Ovary (tissue), 3 donors: ENCODE results near the gene COQ8B.

Experiments
- EP300 ChIP-seq: sonication (generic); formaldehyde crosslinking; IDR thresholded peaks from one replicate; pipeline ENCODE4 v1.6.1; 2017; ENCODE audit warnings: antibody characterized with exemption
- POLR2A ChIP-seq: fragments of 450-650 bp; IDR thresholded peaks from one replicate; pipeline ENCODE4 v1.6.1; 2017; ENCODE audit warnings: antibody characterized with exemption, mild to moderate bottlenecking, moderate library complexity
- TF ChIP-seq, protein P1 (sequence below), 3 donors: fragments of 450-650 bp in 2 of 3; fragments of 200-600 bp in 1 of 3; IDR thresholded peaks; one replicate each; pipeline versions ENCODE4 v1.5.1 to v1.8.0; 2016 to 2022; ENCODE audit warnings: antibody characterized with exemption in 3 of 3, mild to moderate bottlenecking in 1 of 3
- donor health status: DM: no; HTN: no; CAD: no.

DNA sequence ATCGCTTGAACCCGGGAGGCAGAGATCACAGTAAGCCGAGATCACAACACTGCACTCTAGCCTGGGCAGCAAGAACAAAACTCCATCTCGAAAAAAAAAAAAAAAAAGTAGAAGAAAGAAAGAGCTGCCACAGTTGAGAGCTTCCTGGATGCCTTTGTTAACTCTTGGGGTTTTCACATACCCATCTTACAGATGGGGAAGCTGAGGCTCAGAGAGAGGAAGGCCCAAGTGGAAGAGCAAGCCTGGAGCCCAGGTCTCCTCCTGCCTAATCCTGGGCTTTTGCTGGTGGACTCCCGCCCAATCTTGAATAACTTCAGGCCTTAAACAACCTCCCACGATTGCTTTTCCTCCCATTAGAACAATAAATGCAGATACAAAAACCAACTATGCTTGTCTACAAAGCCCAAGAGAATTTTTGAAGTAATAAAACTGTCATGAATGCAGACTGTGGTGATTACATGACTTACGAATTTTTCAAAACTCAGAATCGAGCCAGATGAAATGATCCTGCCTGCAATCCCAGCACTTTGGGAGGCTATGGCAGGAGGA, 73.9 kb downstream of the COQ8B start:
- TF ChIP-seq, protein P1, sequence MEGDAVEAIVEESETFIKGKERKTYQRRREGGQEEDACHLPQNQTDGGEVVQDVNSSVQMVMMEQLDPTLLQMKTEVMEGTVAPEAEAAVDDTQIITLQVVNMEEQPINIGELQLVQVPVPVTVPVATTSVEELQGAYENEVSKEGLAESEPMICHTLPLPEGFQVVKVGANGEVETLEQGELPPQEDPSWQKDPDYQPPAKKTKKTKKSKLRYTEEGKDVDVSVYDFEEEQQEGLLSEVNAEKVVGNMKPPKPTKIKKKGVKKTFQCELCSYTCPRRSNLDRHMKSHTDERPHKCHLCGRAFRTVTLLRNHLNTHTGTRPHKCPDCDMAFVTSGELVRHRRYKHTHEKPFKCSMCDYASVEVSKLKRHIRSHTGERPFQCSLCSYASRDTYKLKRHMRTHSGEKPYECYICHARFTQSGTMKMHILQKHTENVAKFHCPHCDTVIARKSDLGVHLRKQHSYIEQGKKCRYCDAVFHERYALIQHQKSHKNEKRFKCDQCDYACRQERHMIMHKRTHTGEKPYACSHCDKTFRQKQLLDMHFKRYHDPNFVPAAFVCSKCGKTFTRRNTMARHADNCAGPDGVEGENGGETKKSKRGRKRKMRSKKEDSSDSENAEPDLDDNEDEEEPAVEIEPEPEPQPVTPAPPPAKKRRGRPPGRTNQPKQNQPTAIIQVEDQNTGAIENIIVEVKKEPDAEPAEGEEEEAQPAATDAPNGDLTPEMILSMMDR (IDR thresholded peaks at IDR 0.05): no peak
- TF ChIP-seq EP300: no peak
- no peak for TF ChIP-seq POLR2A
